DND-41 (cell line): ENCODE results near the gene SNAPC3.

Experiments used
- ATAC-seq: fragments of 200-7000 bp; cut with Tn5 transposase; 3 replicates; pipeline ENCODE4 v1.9.1; 2021; ENCODE audit warnings: low read depth; ENCODE audit not compliant: insufficient read depth
- DNase-seq: peaks from one replicate; pipeline ENCODE4 v3.0.0-alpha.2; 2020
- H2AFZ ChIP-seq: 2 replicates; pipeline ENCODE4 v1.6.0; 2012; ENCODE audit warnings: low read depth, low read length
- H3K27ac ChIP-seq: 2 replicates; pipeline ENCODE4 v1.5.1; 2012; ENCODE audit warnings: low read length, inconsistent platforms
- H3K27me3 ChIP-seq: fragments of 200-600 bp; sonication (generic); 2 replicates; pipeline ENCODE4 v1.6.0; 2012; ENCODE audit warnings: low read length, mild to moderate bottlenecking, inconsistent platforms; ENCODE audit not compliant: insufficient read depth, poor library complexity
- H3K36me3 ChIP-seq: 2 replicates; pipeline ENCODE4 v1.5.1; 2012; ENCODE audit warnings: low read length, inconsistent platforms; ENCODE audit not compliant: insufficient read depth
- H3K4me1 ChIP-seq: 2 replicates; pipeline ENCODE4 v1.5.1; 2012; ENCODE audit warnings: mild to moderate bottlenecking, low read length; ENCODE audit not compliant: insufficient read depth
- H3K4me2 ChIP-seq: 2 replicates; pipeline ENCODE4 v1.6.0; 2012; ENCODE audit warnings: mild to moderate bottlenecking, moderate library complexity, low read length, inconsistent platforms; ENCODE audit not compliant: insufficient read depth
- H3K4me3 ChIP-seq, 2 experiments: fragments of 200-600 bp in 1 of 2; shearing (Covaris generic) in 1 of 2; 2 replicates each; pipeline ENCODE4 v1.5.1; 2012 to 2016; ENCODE audit warnings: inconsistent platforms in 2 of 2, low read length in 2 of 2, mild to moderate bottlenecking in 2 of 2, low read depth in 1 of 2, moderate library complexity in 1 of 2
- H3K79me2 ChIP-seq: 2 replicates; pipeline ENCODE4 v1.6.0; 2012; ENCODE audit warnings: low read length, inconsistent platforms; ENCODE audit not compliant: insufficient read depth
- H3K9ac ChIP-seq: 2 replicates; pipeline ENCODE4 v1.6.0; 2012; ENCODE audit warnings: low read depth, mild to moderate bottlenecking, inconsistent platforms, low read length, moderate library complexity
- H3K9me3 ChIP-seq: 2 replicates; pipeline ENCODE4 v1.5.1; 2012; ENCODE audit warnings: low read length, moderate library complexity, mild to moderate bottlenecking, inconsistent platforms; ENCODE audit not compliant: insufficient read depth, severe bottlenecking
- H4K20me1 ChIP-seq: 2 replicates; pipeline ENCODE4 v1.6.0; 2012; ENCODE audit warnings: low read length; ENCODE audit not compliant: insufficient read depth
- CTCF ChIP-seq: IDR thresholded peaks from 2 replicates; pipeline ENCODE4 v1.5.1; 2012; ENCODE audit warnings: borderline replicate concordance, low read length, moderate library complexity, mild to moderate bottlenecking; ENCODE audit not compliant: poor library complexity, severe bottlenecking; ENCODE audit errors: extremely low read depth
- EZH2 ChIP-seq: IDR thresholded peaks from 3 replicates; pipeline ENCODE4 v1.6.1; 2012; ENCODE audit warnings: borderline replicate concordance, low read depth, mild to moderate bottlenecking, moderate library complexity, low read length, inconsistent platforms; ENCODE audit not compliant: severe bottlenecking

Gene SNAPC3

GRCh38 chr9:15401266-15401665, 21.4 kb upstream of the SNAPC3 start:
- H2AFZ ChIP-seq = no peak overlapping the region
- no peak overlapping the region for H3K27ac ChIP-seq

GRCh38 chr9:15403155-15403554, 19.5 kb upstream of the SNAPC3 start:
- ATAC-seq = no peak

More at GRCh38 chr9:15401266-15401665, 21.4 kb upstream of the SNAPC3 start:
- H3K4me1 ChIP-seq = no peaks in the 10 kb centered on the region
- no peaks in the 10 kb centered on the region for H3K79me2 ChIP-seq
- H3K4me2 ChIP-seq = no peak overlapping the region
- peaks cover 5% of the 10 kb centered on the region for H3K9me3 ChIP-seq
- DNase-seq (no peak), ATAC-seq (no peak)
- no peaks in the 10 kb centered on the region for H3K27me3 ChIP-seq
- no peak for TF ChIP-seq EZH2
- no peak overlapping the region for H3K4me3 ChIP-seq
- H4K20me1 ChIP-seq = no peaks in the 10 kb centered on the region
- H3K9ac ChIP-seq = no peak overlapping the region
- H3K36me3 ChIP-seq = no peaks in the 10 kb centered on the region

GRCh38 chr9:15404171-15404570, 18.5 kb upstream of the SNAPC3 start:
- no peak for DNase-seq
- Histone ChIP-seq H2AFZ (no peak overlapping the region), H3K4me2 (no peak overlapping the region), H3K27me3 (no peaks in the 10 kb centered on the region), H4K20me1 (no peaks in the 10 kb centered on the region), H3K4me1 (no peaks in the 10 kb centered on the region), H3K9ac (no peak overlapping the region), H3K79me2 (no peaks in the 10 kb centered on the region), H3K4me3 (no peak overlapping the region), H3K27ac (no peak overlapping the region), H3K9me3 (peaks cover 5% of the 10 kb centered on the region), H3K36me3 (no peaks in the 10 kb centered on the region)
- TF ChIP-seq CTCF (no peak), EZH2 (no peak)
- no peak for ATAC-seq

More at GRCh38 chr9:15403155-15403554, 19.5 kb upstream of the SNAPC3 start:
- no peak overlapping the region for H3K4me3 ChIP-seq
- H3K36me3 ChIP-seq = no peaks in the 10 kb centered on the region
- no peak overlapping the region for H2AFZ ChIP-seq
- DNase-seq = no peak
- H3K27ac ChIP-seq = no peak overlapping the region
- no peaks in the 10 kb centered on the region for H3K4me1 ChIP-seq
- H3K9ac ChIP-seq = no peak overlapping the region
- no peaks in the 10 kb centered on the region for H4K20me1 ChIP-seq
- no peaks in the 10 kb centered on the region for H3K79me2 ChIP-seq
- no peak overlapping the region for H3K4me2 ChIP-seq
- peaks cover 5% of the 10 kb centered on the region for H3K9me3 ChIP-seq
- TF ChIP-seq EZH2 (no peak), CTCF (peak; percentile 38)
- no peaks in the 10 kb centered on the region for H3K27me3 ChIP-seq

GRCh38 chr9:15416880-15417279, 5.8 kb upstream of the SNAPC3 start:
- no peak overlapping the region for H2AFZ ChIP-seq
- no peaks in the 10 kb centered on the region for H3K27me3 ChIP-seq
- no peak overlapping the region for H3K9ac ChIP-seq
- no peaks in the 10 kb centered on the region for H4K20me1 ChIP-seq
- TF ChIP-seq EZH2 = no peak
- peak; percentile 41 for TF ChIP-seq CTCF
- peak; percentile 37; the same call in 1 of the 3 replicates for ATAC-seq
- H3K79me2 ChIP-seq = no peaks in the 10 kb centered on the region
- no peak overlapping the region for H3K4me3 ChIP-seq
- no peak overlapping the region for H3K27ac ChIP-seq
- no peak overlapping the region for H3K4me2 ChIP-seq
- DNase-seq = peak; percentile 35
- H3K36me3 ChIP-seq = no peaks in the 10 kb centered on the region
- peaks cover 2% of the 10 kb centered on the region for H3K9me3 ChIP-seq
- H3K4me1 ChIP-seq = peaks cover 2% of the 10 kb centered on the region
